Activated naive CD4-positive, alpha-beta T cell treated with anti-CD3 and anti-CD28 coated beads for 36 hours (primary cell): Measurements from ENCODE around the gene C1QTNF12. TPM values are rescaled to one million over a fixed set of nuclear protein-coding genes. Genes with fewer than 3 reads are reported as not detected.
A peak's percentile ranks its signal among the peaks of the same experiment; 100 is the strongest.

Experiments
- CTCF ChIA-PET: fragments of 350-600 bp; sonication (Branson Sonifier 250); formaldehyde crosslinking; loops from one replicate; lab custom pipeline; 2021; ENCODE audit warnings: antibody characterized with exemption; lab: Charles Lee
- DNase-seq: peaks from one replicate; pipeline ENCODE4 v3.0.0-alpha.2; 2020
- H3K27ac Mint-ChIP-seq: one replicate; pipeline ENCODE4 v1.8.0; 2021; ENCODE audit warnings: mild to moderate bottlenecking, mixed read lengths
- H3K27me3 Mint-ChIP-seq: one replicate; pipeline ENCODE4 v1.8.0; 2021; ENCODE audit warnings: low read depth, mixed read lengths
- H3K36me3 Mint-ChIP-seq: one replicate; pipeline ENCODE4 v1.8.0; 2021; ENCODE audit warnings: low read depth, mixed read lengths
- H3K4me1 Mint-ChIP-seq: one replicate; pipeline ENCODE4 v1.8.0; 2021; ENCODE audit warnings: low read depth, mixed read lengths
- H3K4me3 Mint-ChIP-seq: one replicate; pipeline ENCODE4 v1.8.0; 2021; ENCODE audit warnings: mild to moderate bottlenecking, moderate library complexity, mixed read lengths
- H3K9me3 Mint-ChIP-seq: one replicate; pipeline ENCODE4 v1.8.0; 2021; ENCODE audit warnings: mixed read lengths
- intact Hi-C: fragments of 100-400 bp; cut with micrococcal nuclease; formaldehyde crosslinking; loops from one replicate; pipeline ENCODE4 v1.15.1; 2023
- total RNA-seq, 2 experiments: library from RNA; stranded (reverse); gene quantifications; one replicate each; pipeline ENCODE4 v1.2.3, GENCODE V29; 2021

Gene C1QTNF12
- total RNA-seq, 2 experiments from 2014 or later = 6.0 to 7.8 TPM

DNA sequence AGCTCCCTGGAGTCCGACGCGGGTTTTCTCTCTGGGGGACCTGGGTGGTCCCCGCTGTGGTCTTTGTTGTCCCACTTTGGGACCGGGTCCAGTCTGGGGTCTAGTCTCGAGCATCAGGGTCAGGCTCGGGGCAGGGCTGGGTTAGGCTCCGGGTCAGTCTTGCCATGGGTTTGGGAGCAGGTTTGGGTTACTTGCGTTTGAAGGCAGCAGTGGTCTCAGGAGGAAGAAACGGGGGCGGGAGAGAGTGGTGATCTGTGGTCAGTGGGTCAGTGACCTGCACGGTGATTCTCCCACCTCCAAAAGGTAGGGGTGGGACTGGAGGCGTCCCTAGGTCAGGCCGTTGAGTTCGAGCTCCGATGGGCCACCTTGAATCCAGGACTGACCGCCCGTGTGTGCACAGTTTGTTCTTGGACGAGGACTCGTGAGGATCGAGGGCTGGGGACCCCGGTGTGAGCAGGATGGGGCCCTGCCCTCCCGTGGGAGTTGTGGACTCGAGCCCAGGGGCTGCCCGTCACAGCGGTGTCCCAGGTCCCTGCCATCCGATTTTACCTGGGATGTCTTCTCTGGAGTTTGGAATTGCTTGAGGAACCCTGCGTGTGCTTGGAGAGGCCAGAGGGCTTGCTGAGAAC is 12.2 kb downstream of the C1QTNF12 start:
- Mint-ChIP-seq H3K4me3 (peak overlapping the region; percentile 74), H3K27me3 (no peaks in the 10 kb centered on the region), H3K27ac (peak overlapping the region; percentile 19), H3K9me3 (no peaks in the 10 kb centered on the region), H3K36me3 (peaks cover 15% of the 10 kb centered on the region), H3K4me1 (peaks cover 28% of the 10 kb centered on the region)
- intact Hi-C loops = loop anchor here (10.0 kb wide), 1 partner anchor 199 kb away; no protein-coding TSS in a partner anchor
- CTCF ChIA-PET = no interaction called here
- no peak for DNase-seq

DNA sequence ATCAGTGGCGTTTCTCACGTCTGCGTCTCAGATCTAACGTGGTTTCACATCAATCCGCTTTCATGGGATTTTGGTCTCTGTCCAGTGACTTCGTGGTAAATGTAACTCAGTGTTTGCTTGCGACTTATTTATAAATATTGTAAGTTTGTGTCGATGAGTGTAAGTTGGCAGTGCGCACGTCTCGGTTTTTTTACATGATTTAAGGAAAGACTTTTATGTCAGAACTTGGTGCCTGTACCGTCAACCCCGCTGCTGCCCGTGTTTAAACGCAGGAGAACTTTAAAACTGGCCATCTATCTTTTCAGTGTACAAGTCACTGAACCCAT is 13.0 kb downstream of the C1QTNF12 start:
- Mint-ChIP-seq H3K36me3 (peaks cover 18% of the 10 kb centered on the region), H3K4me3 (peak overlapping the region; percentile 74), H3K4me1 (peaks cover 34% of the 10 kb centered on the region), H3K9me3 (no peaks in the 10 kb centered on the region), H3K27me3 (no peaks in the 10 kb centered on the region), H3K27ac (peak overlapping the region; percentile 68)
- DNase-seq = no peak
- intact Hi-C loops = loop anchor here (10.0 kb wide), 1 partner anchor 199 kb away; no protein-coding TSS in a partner anchor
- CTCF ChIA-PET = no interaction called here

DNA sequence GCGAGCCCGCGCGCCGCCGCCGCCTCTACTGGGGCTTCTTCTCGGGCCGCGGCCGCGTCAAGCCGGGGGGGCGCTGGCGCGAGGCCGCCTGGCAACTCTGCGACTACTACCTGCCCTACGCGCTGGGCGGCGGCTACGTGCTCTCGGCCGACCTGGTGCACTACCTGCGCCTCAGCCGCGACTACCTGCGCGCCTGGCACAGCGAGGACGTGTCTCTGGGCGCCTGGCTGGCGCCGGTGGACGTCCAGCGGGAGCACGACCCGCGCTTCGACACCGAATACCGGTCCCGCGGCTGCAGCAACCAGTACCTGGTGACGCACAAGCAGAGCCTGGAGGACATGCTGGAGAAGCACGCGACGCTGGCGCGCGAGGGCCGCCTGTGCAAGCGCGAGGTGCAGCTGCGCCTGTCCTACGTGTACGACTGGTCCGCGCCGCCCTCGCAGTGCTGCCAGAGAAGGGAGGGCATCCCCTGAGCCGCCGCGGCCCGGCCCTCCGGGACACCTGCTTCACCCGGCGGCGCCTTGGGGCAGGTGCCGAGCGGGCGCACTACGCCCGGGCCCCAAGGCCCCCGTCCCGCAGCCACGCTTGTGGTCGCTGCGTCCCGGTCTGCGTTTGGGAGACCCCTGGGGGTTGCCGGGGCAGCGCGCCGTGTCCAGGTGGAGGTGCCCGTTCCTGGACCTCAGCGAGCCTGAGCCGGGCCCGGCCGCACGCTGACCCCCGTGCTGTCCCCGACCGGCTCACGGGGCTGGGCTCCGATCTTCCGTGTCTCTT is 13.5 kb downstream of the C1QTNF12 start:
- intact Hi-C loops = loop anchor here (1.0 to 10.0 kb wide), 3 partner anchors 75 to 198 kb away; partner anchors contain the start of genes C1orf159 and PUSL1
- DNase-seq = no peak
- peak overlapping the region; percentile 68 for H3K27ac Mint-ChIP-seq
- CTCF ChIA-PET = no interaction called here
- H3K36me3 Mint-ChIP-seq = peaks cover 18% of the 10 kb centered on the region
- H3K4me3 Mint-ChIP-seq = peak overlapping the region; percentile 74
- no peaks in the 10 kb centered on the region for H3K9me3 Mint-ChIP-seq
- H3K27me3 Mint-ChIP-seq = no peaks in the 10 kb centered on the region
- peaks cover 35% of the 10 kb centered on the region for H3K4me1 Mint-ChIP-seq

DNA sequence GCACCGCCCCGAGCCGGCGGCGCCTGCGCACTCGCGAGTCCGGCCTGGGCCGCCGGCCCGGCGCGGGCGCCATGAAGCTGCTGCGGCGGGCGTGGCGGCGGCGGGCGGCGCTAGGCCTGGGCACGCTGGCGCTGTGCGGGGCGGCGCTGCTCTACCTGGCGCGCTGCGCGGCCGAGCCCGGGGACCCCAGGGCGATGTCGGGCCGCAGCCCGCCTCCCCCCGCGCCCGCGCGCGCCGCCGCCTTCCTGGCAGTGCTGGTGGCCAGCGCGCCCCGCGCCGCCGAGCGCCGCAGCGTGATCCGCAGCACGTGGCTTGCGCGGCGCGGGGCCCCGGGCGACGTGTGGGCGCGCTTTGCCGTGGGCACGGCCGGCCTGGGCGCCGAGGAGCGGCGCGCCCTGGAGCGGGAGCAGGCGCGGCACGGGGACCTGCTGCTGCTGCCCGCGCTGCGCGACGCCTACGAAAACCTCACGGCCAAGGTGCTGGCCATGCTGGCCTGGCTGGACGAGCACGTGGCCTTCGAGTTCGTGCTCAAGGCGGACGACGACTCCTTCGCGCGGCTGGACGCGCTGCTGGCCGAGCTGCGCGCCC is 14.2 kb downstream of the C1QTNF12 start, which contains the start of gene B3GALT6:
TSS of gene B3GALT6 (plus strand) at position 30 of the 588 bp plus-strand sequence. CDS start at position 72, 42 bp downstream.
- CTCF ChIA-PET = interaction anchor here (1.5 kb wide), 1 partner anchor 110 kb away, joined by 9 read pairs; no protein-coding TSS in a partner anchor
- intact Hi-C loops = loop anchor here (1.0 to 10.0 kb wide), 3 partner anchors 76 to 198 kb away; partner anchors contain the start of genes C1orf159 and PUSL1
- H3K27me3 Mint-ChIP-seq = no peaks in the 10 kb centered on the region

DNA sequence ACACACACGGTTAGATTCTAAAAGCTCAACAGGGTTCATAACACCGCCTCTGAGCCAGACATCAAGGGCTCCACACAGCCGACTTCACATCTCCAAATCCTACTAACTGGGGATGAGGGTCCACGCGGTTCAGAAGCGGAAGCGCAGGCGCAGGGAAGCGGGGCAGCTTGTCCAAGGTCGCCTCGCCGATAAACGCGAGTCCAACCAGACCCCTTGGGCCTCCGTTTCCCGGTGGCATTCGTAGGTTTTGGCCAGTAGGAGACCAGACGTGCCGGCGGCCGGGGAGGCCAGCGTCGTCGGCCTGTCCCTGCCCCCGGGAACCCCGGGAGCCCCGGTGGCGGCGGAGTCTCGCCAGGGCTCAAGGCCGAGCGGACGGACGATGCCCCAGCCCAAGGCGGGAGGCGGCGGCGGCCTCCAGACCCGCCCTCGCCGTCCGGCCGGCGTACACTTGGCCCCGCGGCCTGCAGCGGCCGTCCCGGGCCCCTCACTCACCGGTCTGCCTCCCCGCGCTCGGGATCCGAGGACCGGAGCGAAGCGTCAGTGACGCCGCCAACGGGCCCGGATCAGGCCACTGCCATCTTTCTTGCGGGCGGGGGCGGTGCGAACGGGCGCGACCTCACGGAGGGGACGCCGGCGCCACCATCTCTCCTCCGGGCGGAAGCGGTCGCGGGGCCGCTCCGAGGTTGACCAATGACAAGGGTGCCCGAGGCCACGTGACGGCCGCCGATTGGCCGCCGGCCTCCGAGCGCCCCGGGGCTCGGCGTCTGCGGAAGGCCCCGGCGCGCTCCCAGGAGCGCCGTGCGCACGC is 14.9 kb downstream of the C1QTNF12 start, which contains the start of gene SDF4:
TSS of gene SDF4 (minus strand) at position 602 of the 808 bp plus-strand sequence. CDS start 3,229 bp downstream, outside the sequence.
- Mint-ChIP-seq H3K27ac (peak within 1 kb of the TSS; percentile 86), H3K27me3 (no peaks in the 10 kb centered on the region), H3K9me3 (no peaks in the 10 kb centered on the region), H3K4me1 (peaks cover 35% of the 10 kb centered on the region), H3K36me3 (peaks cover 21% of the 10 kb centered on the region), H3K4me3 (peak within 1 kb of the TSS; percentile 86)
- intact Hi-C loops = loop anchor here (1.0 to 10.0 kb wide), 6 partner anchors 19 to 197 kb away; partner anchors contain the start of genes C1orf159, PUSL1 and UBE2J2
- peak; percentile 97 for DNase-seq
- CTCF ChIA-PET = interaction anchor here (1.0 to 1.5 kb wide), 2 partner anchors 51 to 109 kb away, joined by 3 to 9 read pairs; no protein-coding TSS in a partner anchor

More for the DNA sequence above, 14.2 kb downstream of the C1QTNF12 start, which contains the start of gene B3GALT6:
- H3K36me3 Mint-ChIP-seq = peaks cover 21% of the 10 kb centered on the region
- peak within 1 kb of the TSS; percentile 86 for H3K4me3 Mint-ChIP-seq
- DNase-seq = no peak
- H3K27ac Mint-ChIP-seq = peak within 1 kb of the TSS; percentile 86
- H3K9me3 Mint-ChIP-seq = no peaks in the 10 kb centered on the region
- H3K4me1 Mint-ChIP-seq = peaks cover 35% of the 10 kb centered on the region

DNA sequence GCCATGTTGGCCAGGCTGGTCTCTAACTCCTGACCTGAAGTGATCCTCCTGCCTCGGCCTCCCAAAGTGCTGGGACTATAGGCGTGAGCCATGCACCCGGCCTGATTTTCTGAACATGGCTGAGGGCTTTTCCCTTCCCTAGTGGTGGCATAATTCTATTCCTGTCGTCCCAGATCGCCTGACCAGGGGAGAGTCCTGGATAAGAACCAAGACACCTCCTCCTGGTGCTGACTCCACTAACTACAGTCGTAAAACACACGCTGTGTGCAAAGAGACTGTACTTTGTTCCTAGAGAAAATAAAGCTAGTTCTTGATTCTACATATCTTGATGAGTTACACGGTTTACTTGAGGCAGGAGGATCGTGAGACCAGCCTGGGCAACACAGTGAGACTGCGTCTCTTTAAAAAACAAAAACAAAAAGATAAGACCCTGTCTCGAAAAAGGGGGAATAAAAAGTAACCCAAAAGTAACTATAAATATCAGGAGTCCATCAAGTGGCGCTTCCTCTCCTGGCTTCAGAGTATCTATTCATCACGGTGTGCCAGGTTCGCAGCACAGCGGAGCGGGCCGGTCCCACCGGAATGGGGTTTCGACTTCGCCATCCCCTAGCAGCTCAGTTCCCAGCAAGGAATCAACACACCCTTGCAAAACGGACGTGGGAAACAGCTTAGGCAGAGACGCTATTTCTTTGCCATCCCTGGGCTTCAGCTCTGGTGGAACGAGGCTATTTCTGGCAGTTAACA is 15.7 kb downstream of the C1QTNF12 start:
- peak overlapping the region; percentile 86 for H3K4me3 Mint-ChIP-seq
- intact Hi-C loops = loop anchor here (2.0 to 10.0 kb wide), 4 partner anchors 20 to 196 kb away; partner anchors contain the start of gene UBE2J2
- CTCF ChIA-PET = interaction anchor here (0.7 to 2.2 kb wide), 4 partner anchors 51 to 170 kb away, joined by 3 to 9 read pairs (median 6); no protein-coding TSS in a partner anchor
- no peaks in the 10 kb centered on the region for H3K27me3 Mint-ChIP-seq
- H3K4me1 Mint-ChIP-seq = peaks cover 39% of the 10 kb centered on the region
- peak overlapping the region; percentile 86 for H3K27ac Mint-ChIP-seq
- H3K36me3 Mint-ChIP-seq = peaks cover 24% of the 10 kb centered on the region
- H3K9me3 Mint-ChIP-seq = no peaks in the 10 kb centered on the region
- DNase-seq = no peak

DNA sequence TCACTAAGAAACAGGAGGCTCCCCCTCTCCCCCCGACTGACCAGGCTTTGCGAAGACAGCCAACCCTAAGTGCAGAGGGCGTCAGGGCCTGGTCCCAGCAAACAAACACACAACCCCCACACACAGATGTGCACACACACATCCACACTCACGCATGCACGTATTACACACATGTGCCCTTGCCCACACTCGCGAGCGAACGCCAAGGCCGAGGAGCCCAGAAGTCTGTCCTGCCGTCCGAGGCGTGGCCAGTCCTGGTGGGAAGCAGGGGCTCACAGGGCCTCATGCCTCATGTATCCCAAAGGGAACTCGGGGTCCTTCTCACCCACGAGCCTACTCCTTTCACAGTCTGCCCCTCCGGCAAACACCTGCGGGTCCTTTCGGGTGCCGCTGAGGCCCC is 16.8 kb downstream of the C1QTNF12 start:
- H3K9me3 Mint-ChIP-seq = no peaks in the 10 kb centered on the region
- H3K36me3 Mint-ChIP-seq = peaks cover 29% of the 10 kb centered on the region
- peak overlapping the region; percentile 39 for H3K4me3 Mint-ChIP-seq
- peaks cover 42% of the 10 kb centered on the region for H3K4me1 Mint-ChIP-seq
- intact Hi-C loops = loop anchor here (2.0 to 10.0 kb wide), 4 partner anchors 21 to 195 kb away; partner anchors contain the start of gene UBE2J2
- DNase-seq = no peak
- no peaks in the 10 kb centered on the region for H3K27me3 Mint-ChIP-seq
- H3K27ac Mint-ChIP-seq = no peak overlapping the region
- CTCF ChIA-PET = interaction anchor here (0.6 to 2.2 kb wide), 3 partner anchors 107 to 110 kb away, joined by 3 to 9 read pairs (median 3); no protein-coding TSS in a partner anchor

DNA sequence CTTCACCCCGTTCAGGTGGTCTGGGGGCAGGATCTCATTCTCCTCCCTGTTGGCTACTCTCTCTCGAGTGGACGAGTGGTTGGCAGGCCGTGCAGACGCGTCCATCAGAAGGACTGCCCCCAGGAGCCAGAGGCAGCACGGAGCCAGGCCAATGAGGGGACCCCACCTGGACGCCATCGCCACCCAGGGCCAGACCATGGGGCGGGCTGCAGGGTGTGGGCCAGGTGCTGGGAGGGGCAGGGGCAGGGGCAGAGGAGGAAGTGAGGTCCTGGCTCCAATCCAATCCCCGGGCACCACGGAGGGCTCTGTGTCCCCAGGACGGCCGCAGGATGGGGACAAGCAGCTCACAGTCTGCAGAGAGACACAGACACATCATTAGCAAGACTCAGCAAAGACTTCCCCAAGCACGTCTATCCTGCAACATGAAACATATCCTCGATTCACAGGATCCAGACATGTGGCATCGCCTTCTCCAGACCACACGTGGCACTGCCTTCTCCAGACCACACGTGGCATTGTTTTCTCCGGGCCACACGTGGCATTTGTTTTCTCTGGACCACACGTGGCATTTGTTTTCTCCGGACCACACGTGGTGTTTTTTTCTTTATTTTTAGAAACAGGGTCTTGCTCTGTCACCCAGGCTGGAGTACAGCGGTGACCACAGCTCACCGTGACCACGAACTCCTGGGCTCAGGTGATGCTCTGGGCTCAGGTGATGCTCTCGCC is 17.8 kb downstream of the C1QTNF12 start:
- peaks cover 26% of the 10 kb centered on the region for H3K36me3 Mint-ChIP-seq
- no peak for DNase-seq
- no peaks in the 10 kb centered on the region for H3K27me3 Mint-ChIP-seq
- no peak overlapping the region for H3K4me3 Mint-ChIP-seq
- peaks cover 32% of the 10 kb centered on the region for H3K4me1 Mint-ChIP-seq
- CTCF ChIA-PET = interaction anchor here (0.6 to 2.2 kb wide), 2 partner anchors 106 to 109 kb away, joined by 3 to 9 read pairs; no protein-coding TSS in a partner anchor
- H3K9me3 Mint-ChIP-seq = no peaks in the 10 kb centered on the region
- intact Hi-C loops = no loop called here
- no peak overlapping the region for H3K27ac Mint-ChIP-seq

- DNase-seq = no peak
- intact Hi-C loops = no loop called here
- CTCF ChIA-PET = interaction anchor here (2.2 kb wide), 1 partner anchor 106 kb away, joined by 9 read pairs; no protein-coding TSS in a partner anchor
- Mint-ChIP-seq H3K27me3 (no peaks in the 10 kb centered on the region), H3K9me3 (no peaks in the 10 kb centered on the region), H3K4me3 (no peak overlapping the region), H3K36me3 (peaks cover 23% of the 10 kb centered on the region), H3K27ac (no peak overlapping the region), H3K4me1 (peaks cover 28% of the 10 kb centered on the region)
Observed at GRCh38 chr1:1228187-1228586, 18.3 kb downstream of the C1QTNF12 start.

DNA sequence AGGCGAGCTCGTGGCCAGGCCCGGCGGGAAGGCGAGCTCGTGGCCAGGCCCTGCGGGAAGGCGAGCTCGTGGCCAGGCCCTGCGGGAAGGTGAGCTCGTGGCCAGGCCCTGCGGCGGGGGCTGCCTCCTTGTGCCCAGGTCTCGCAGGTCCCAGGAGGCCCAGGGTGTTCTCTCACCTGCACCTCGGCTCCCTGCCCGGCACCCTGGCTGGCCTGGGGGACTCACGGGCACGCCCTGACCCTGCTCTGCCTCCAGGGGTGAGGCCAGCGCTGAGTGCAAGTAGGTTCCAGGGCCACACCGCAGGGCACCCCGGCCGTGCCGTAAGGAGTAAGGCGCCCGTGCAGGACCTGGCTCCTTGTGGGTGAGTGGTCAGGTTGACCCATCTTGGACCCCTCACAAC is 19.1 kb downstream of the C1QTNF12 start:
- peaks cover 31% of the 10 kb centered on the region for H3K4me1 Mint-ChIP-seq
- no peaks in the 10 kb centered on the region for H3K9me3 Mint-ChIP-seq
- DNase-seq = no peak
- H3K4me3 Mint-ChIP-seq = no peak overlapping the region
- H3K27me3 Mint-ChIP-seq = no peaks in the 10 kb centered on the region
- intact Hi-C loops = no loop called here
- H3K36me3 Mint-ChIP-seq = peaks cover 30% of the 10 kb centered on the region
- H3K27ac Mint-ChIP-seq = no peak overlapping the region
- CTCF ChIA-PET = interaction anchor here (0.8 kb wide), 1 partner anchor 105 kb away, joined by 3 read pairs; no protein-coding TSS in a partner anchor
